CD4-positive, alpha-beta T cell (primary cell): ENCODE results near the gene NOBOX. TPM values are rescaled to one million over a fixed set of nuclear protein-coding genes. Genes with fewer than 3 reads are reported as not detected.

ENCODE experiments used
- ATAC-seq: fragments of 200-7000 bp; cut with Tn5 transposase; one replicate; pipeline ENCODE4 v1.10.0; 2022; ENCODE audit warnings: mild to moderate bottlenecking; ENCODE audit not compliant: poor library complexity
- CTCF ChIA-PET: fragments of 350-600 bp; sonication (Branson Sonifier 250); formaldehyde crosslinking; loops from one replicate; lab custom pipeline; 2021; ENCODE audit warnings: antibody characterized with exemption, inconsistent platforms; lab: Charles Lee
- POLR2A ChIA-PET: fragments of 350-600 bp; sonication (Branson Sonifier 250); formaldehyde crosslinking; loops from one replicate; lab custom pipeline; 2021; ENCODE audit warnings: antibody characterized with exemption, inconsistent platforms; lab: Charles Lee
- DNase-seq, 14 experiments: peaks; one replicate each; pipeline ENCODE4 v3.0.0-alpha.2; 2013 to 2020; ENCODE audit warnings: mixed read lengths in 2 of 14
- H3K27ac ChIP-seq, 2 donors: one replicate each; pipeline versions ENCODE4 v1.5.1 to v1.7.0; 2013; ENCODE audit warnings: low read length in 2 of 2, low read depth in 1 of 2, mild to moderate bottlenecking in 1 of 2
- H3K27me3 ChIP-seq, 2 experiments: 1 replicate in 1 of 2; 2 replicates in 1 of 2; pipeline versions ENCODE4 v1.6.1 to v1.7.0; 2013; ENCODE audit warnings: low read length in 2 of 2, control low read depth in 1 of 2, mild to moderate bottlenecking in 1 of 2, moderate library complexity in 1 of 2; ENCODE audit not compliant: insufficient read depth in 2 of 2, control insufficient read depth in 1 of 2
- H3K36me3 ChIP-seq: one replicate; pipeline ENCODE4 v1.6.1; 2013; ENCODE audit warnings: low read length, control low read depth; ENCODE audit not compliant: insufficient read depth
- H3K4me1 ChIP-seq: one replicate; pipeline ENCODE4 v1.6.1; 2013; ENCODE audit warnings: low read length, control low read depth; ENCODE audit not compliant: insufficient read depth
- H3K4me3 ChIP-seq: one replicate; pipeline ENCODE4 v1.5.1; 2013; ENCODE audit warnings: mild to moderate bottlenecking, low read length, moderate library complexity
- H3K9me3 ChIP-seq, 2 experiments: 1 replicate in 1 of 2; 2 replicates in 1 of 2; pipeline versions ENCODE4 v1.6.1 to v1.7.0; 2013; ENCODE audit warnings: low read length in 2 of 2, mild to moderate bottlenecking in 2 of 2, control low read depth in 1 of 2, moderate library complexity in 1 of 2; ENCODE audit not compliant: control insufficient read depth in 1 of 2, insufficient read depth in 1 of 2
- H3K27ac Mint-ChIP-seq: one replicate; pipeline ENCODE4 v1.8.0; 2020; ENCODE audit warnings: mixed read lengths
- H3K27me3 Mint-ChIP-seq: one replicate; pipeline ENCODE4 v1.8.0; 2021; ENCODE audit warnings: mixed read lengths
- H3K36me3 Mint-ChIP-seq: one replicate; pipeline ENCODE4 v1.8.0; 2021; ENCODE audit warnings: low read depth, mixed read lengths
- H3K4me1 Mint-ChIP-seq: one replicate; pipeline ENCODE4 v1.8.0; 2021; ENCODE audit warnings: low read depth, mixed read lengths
- H3K4me3 Mint-ChIP-seq: one replicate; pipeline ENCODE4 v1.8.0; 2020; ENCODE audit warnings: mild to moderate bottlenecking, mixed read lengths
- H3K9me3 Mint-ChIP-seq: one replicate; pipeline ENCODE4 v1.8.0; 2020; ENCODE audit warnings: mixed read lengths
- CTCF ChIP-seq: fragments of 200-600 bp; IDR thresholded peaks from one replicate; pipeline ENCODE4 v1.8.0; 2022; ENCODE audit warnings: antibody characterized with exemption, mild to moderate bottlenecking
- intact Hi-C, 2 experiments: fragments of 100-400 bp; cut with DNase I in 1 of 2; cut with micrococcal nuclease in 1 of 2; formaldehyde crosslinking; loops; one replicate each; pipeline versions ENCODE4 v1.15.1 to v1.9.0; 2023 to 2025; cut with DNase I, micrococcal nuclease
- total RNA-seq, 174 experiments: library from RNA in 2 of 174; stranded (reverse) in 2 of 174; gene quantifications; one replicate each; pipeline ENCODE4 v1.2.3 and lab custom pipeline; 2021 to 2026

Gene NOBOX
- total RNA-seq, 2 experiments from 2014 or later = not detected

- H3K4me1 Mint-ChIP-seq = no peaks in the 10 kb centered on the region
- CTCF ChIA-PET = interaction anchor here (0.7 kb wide), 1 partner anchor 122 kb away, joined by 3 read pairs; no protein-coding TSS in a partner anchor
- DNase-seq (no peak), ATAC-seq (no peak)
- no peaks in the 10 kb centered on the region for H3K36me3 ChIP-seq
- TF ChIP-seq CTCF = no peak
- intact Hi-C loops = no loop called here
- H3K27ac ChIP-seq = no peak overlapping the region
- H3K27me3 Mint-ChIP-seq = peaks cover 21% of the 10 kb centered on the region
- POLR2A ChIA-PET = no interaction called here
- no peak overlapping the region for H3K4me3 ChIP-seq
- no peak overlapping the region for H3K27ac Mint-ChIP-seq
- H3K27me3 ChIP-seq = no peaks in the 10 kb centered on the region
- no peaks in the 10 kb centered on the region for H3K9me3 Mint-ChIP-seq
- H3K36me3 Mint-ChIP-seq = no peaks in the 10 kb centered on the region
- no peak overlapping the region for H3K4me3 Mint-ChIP-seq
- no peaks in the 10 kb centered on the region for H3K4me1 ChIP-seq
- no peaks in the 10 kb centered on the region for H3K9me3 ChIP-seq
Measured at GRCh38 chr7:144410441-144410840, 6.9 kb upstream of the NOBOX start.

- no peaks in the 10 kb centered on the region for H3K27me3 ChIP-seq
- ChIA-PET POLR2A (no interaction called here), CTCF (no interaction called here)
- TF ChIP-seq CTCF = no peak
- Mint-ChIP-seq H3K4me3 (no peak overlapping the region), H3K36me3 (no peaks in the 10 kb centered on the region), H3K9me3 (no peaks in the 10 kb centered on the region), H3K27me3 (peaks cover 12% of the 10 kb centered on the region), H3K4me1 (no peaks in the 10 kb centered on the region), H3K27ac (no peak overlapping the region)
- H3K9me3 ChIP-seq = no peaks in the 10 kb centered on the region
- H3K36me3 ChIP-seq = no peaks in the 10 kb centered on the region
- intact Hi-C loops = no loop called here
- no peak overlapping the region for H3K27ac ChIP-seq
- DNase-seq = no peak
- H3K4me1 ChIP-seq = no peaks in the 10 kb centered on the region
- ATAC-seq = no peak
- H3K4me3 ChIP-seq = no peak overlapping the region
Measured at GRCh38 chr7:144408121-144408520, 4.6 kb upstream of the NOBOX start.

- Mint-ChIP-seq H3K4me1 (no peaks in the 10 kb centered on the region), H3K27me3 (peaks cover 12% of the 10 kb centered on the region), H3K27ac (no peak overlapping the region), H3K9me3 (no peaks in the 10 kb centered on the region), H3K36me3 (no peaks in the 10 kb centered on the region), H3K4me3 (no peak overlapping the region)
- TF ChIP-seq CTCF = no peak
- DNase-seq = no peak
- Histone ChIP-seq H3K4me3 (no peak overlapping the region), H3K36me3 (no peaks in the 10 kb centered on the region), H3K9me3 (no peaks in the 10 kb centered on the region), H3K27me3 (no peaks in the 10 kb centered on the region), H3K27ac (no peak overlapping the region), H3K4me1 (no peaks in the 10 kb centered on the region)
- ChIA-PET POLR2A (no interaction called here), CTCF (no interaction called here)
- intact Hi-C loops = no loop called here
- no peak for ATAC-seq
Measured at GRCh38 chr7:144407266-144407931, 3.9 kb upstream of the NOBOX start.
